ENCODE measurements around the gene TMEM39A. TPM values are rescaled to one million over a fixed set of nuclear protein-coding genes. Genes with fewer than 3 reads are reported as not detected.

Gene TMEM39A
- total RNA-seq, 1 experiment from 2014 or later, result 48.4 TPM

GRCh38 chr3:119490153-119490552, 26.7 kb upstream of the TMEM39A start:
- Histone ChIP-seq H3K36me3 (peaks cover 8% of the 10 kb centered on the region), H3K27ac (no peak overlapping the region), H3K4me1 (replicated peaks) (no peaks in the 10 kb centered on the region), H3K4me3 (no peak overlapping the region), H3K27me3 (replicated peaks) (no peaks in the 10 kb centered on the region), H3K9me3 (replicated peaks) (no peaks in the 10 kb centered on the region)
- DNase-seq (ENCODE audit: low read depth in 1 of 2, low spot score in 2 of 2), result no peak

- Histone ChIP-seq H3K27ac (no peak overlapping the region), H3K27me3 (replicated peaks) (no peaks in the 10 kb centered on the region), H3K36me3 (peaks cover 8% of the 10 kb centered on the region), H3K4me1 (replicated peaks) (no peaks in the 10 kb centered on the region), H3K9me3 (replicated peaks) (no peaks in the 10 kb centered on the region), H3K4me3 (no peak overlapping the region)
- DNase-seq (ENCODE audit: low read depth in 1 of 2, low spot score in 2 of 2), result no peak
Observed at GRCh38 chr3:119485563-119485962, 22.1 kb upstream of the TMEM39A start.

- peaks cover 8% of the 10 kb centered on the region for H3K36me3 ChIP-seq
- no peaks in the 10 kb centered on the region for H3K4me1 ChIP-seq (replicated peaks)
- H3K27ac ChIP-seq, result no peak overlapping the region
- no peaks in the 10 kb centered on the region for H3K9me3 ChIP-seq (replicated peaks)
- no peak overlapping the region for H3K4me3 ChIP-seq
- DNase-seq (ENCODE audit: low read depth in 1 of 2, low spot score in 2 of 2), result no peak
- no peaks in the 10 kb centered on the region for H3K27me3 ChIP-seq (replicated peaks)
Observed at GRCh38 chr3:119483101-119483500, 19.7 kb upstream of the TMEM39A start.

GRCh38 chr3:119481079-119481478, 17.7 kb upstream of the TMEM39A start:
- no peaks in the 10 kb centered on the region for H3K9me3 ChIP-seq (replicated peaks)
- no peak for DNase-seq (ENCODE audit: low read depth in 1 of 2, low spot score in 2 of 2)
- H3K4me3 ChIP-seq, result no peak overlapping the region
- no peaks in the 10 kb centered on the region for H3K27me3 ChIP-seq (replicated peaks)
- no peaks in the 10 kb centered on the region for H3K4me1 ChIP-seq (replicated peaks)
- no peak overlapping the region for H3K27ac ChIP-seq
- H3K36me3 ChIP-seq, result peaks cover 6% of the 10 kb centered on the region

- DNase-seq (ENCODE audit: low read depth in 1 of 2, low spot score in 2 of 2), result no peak
- Histone ChIP-seq H3K4me3 (no peak overlapping the region), H3K27ac (no peak overlapping the region), H3K27me3 (replicated peaks) (no peaks in the 10 kb centered on the region), H3K9me3 (replicated peaks) (no peaks in the 10 kb centered on the region), H3K4me1 (replicated peaks) (peaks cover 11% of the 10 kb centered on the region), H3K36me3 (peaks cover 4% of the 10 kb centered on the region; the same call in 1 of the 2 replicates)
Observed at GRCh38 chr3:119470866-119471265, 7.5 kb upstream of the TMEM39A start.

GRCh38 chr3:119469418-119470189, 6.2 kb upstream of the TMEM39A start:
- H3K27ac ChIP-seq, result no peak overlapping the region
- peaks cover 4% of the 10 kb centered on the region; the same call in 1 of the 2 replicates for H3K36me3 ChIP-seq
- peak overlapping the region; percentile 72 for H3K4me3 ChIP-seq
- no peaks in the 10 kb centered on the region for H3K27me3 ChIP-seq (replicated peaks)
- no peaks in the 10 kb centered on the region for H3K9me3 ChIP-seq (replicated peaks)
- DNase-seq (ENCODE audit: low read depth in 1 of 2, low spot score in 2 of 2), result no peak
- peaks cover 11% of the 10 kb centered on the region for H3K4me1 ChIP-seq (replicated peaks)

GRCh38 chr3:119468041-119468440, 4.6 kb upstream of the TMEM39A start:
- Histone ChIP-seq H3K9me3 (replicated peaks) (no peaks in the 10 kb centered on the region), H3K27me3 (replicated peaks) (no peaks in the 10 kb centered on the region), H3K27ac (no peak overlapping the region), H3K4me1 (replicated peaks) (peaks cover 16% of the 10 kb centered on the region), H3K4me3 (peak overlapping the region; percentile 72), H3K36me3 (peaks cover 7% of the 10 kb centered on the region)
- peak in 1 of 2 experiments; percentile 2 for DNase-seq (ENCODE audit: low read depth in 1 of 2, low spot score in 2 of 2)

GRCh38 chr3:119457246-119457645, 6.2 kb downstream of the TMEM39A start:
- no peaks in the 10 kb centered on the region for H3K9me3 ChIP-seq (replicated peaks)
- H3K27ac ChIP-seq, result no peak overlapping the region
- H3K36me3 ChIP-seq, result peaks cover 94% of the 10 kb centered on the region
- DNase-seq (ENCODE audit: low read depth in 1 of 2, low spot score in 2 of 2), result no peak
- H3K4me1 ChIP-seq (replicated peaks), result peaks cover 4% of the 10 kb centered on the region; the same call in 1 of the 2 replicates
- H3K4me3 ChIP-seq, result no peak overlapping the region
- no peaks in the 10 kb centered on the region for H3K27me3 ChIP-seq (replicated peaks)

- Histone ChIP-seq H3K27ac (no peak overlapping the region), H3K9me3 (replicated peaks) (no peaks in the 10 kb centered on the region), H3K4me1 (replicated peaks) (no peaks in the 10 kb centered on the region), H3K27me3 (replicated peaks) (no peaks in the 10 kb centered on the region), H3K36me3 (peaks cover 91% of the 10 kb centered on the region), H3K4me3 (no peak overlapping the region)
- DNase-seq (ENCODE audit: low read depth in 1 of 2, low spot score in 2 of 2), result no peak
Observed at GRCh38 chr3:119456469-119456868, 6.9 kb downstream of the TMEM39A start.

GRCh38 chr3:119453822-119454221, 9.6 kb downstream of the TMEM39A start:
- DNase-seq (ENCODE audit: low read depth in 1 of 2, low spot score in 2 of 2), result no peak
- H3K27me3 ChIP-seq (replicated peaks), result no peaks in the 10 kb centered on the region
- H3K27ac ChIP-seq, result no peak overlapping the region
- peaks cover 90% of the 10 kb centered on the region for H3K36me3 ChIP-seq
- no peak overlapping the region for H3K4me3 ChIP-seq
- H3K4me1 ChIP-seq (replicated peaks), result no peaks in the 10 kb centered on the region
- no peaks in the 10 kb centered on the region for H3K9me3 ChIP-seq (replicated peaks)

- Histone ChIP-seq H3K4me1 (replicated peaks) (no peaks in the 10 kb centered on the region), H3K4me3 (no peak overlapping the region), H3K36me3 (peaks cover 88% of the 10 kb centered on the region), H3K27me3 (replicated peaks) (no peaks in the 10 kb centered on the region), H3K9me3 (replicated peaks) (no peaks in the 10 kb centered on the region), H3K27ac (no peak overlapping the region)
- DNase-seq (ENCODE audit: low read depth in 1 of 2, low spot score in 2 of 2), result no peak
Observed at GRCh38 chr3:119444590-119444989, 18.8 kb downstream of the TMEM39A start.

- DNase-seq (ENCODE audit: low read depth in 1 of 2, low spot score in 2 of 2), result no peak
- Histone ChIP-seq H3K4me3 (no peak overlapping the region), H3K27ac (no peak overlapping the region), H3K4me1 (replicated peaks) (no peaks in the 10 kb centered on the region), H3K27me3 (replicated peaks) (no peaks in the 10 kb centered on the region), H3K36me3 (peaks cover 81% of the 10 kb centered on the region), H3K9me3 (replicated peaks) (no peaks in the 10 kb centered on the region)
Observed at GRCh38 chr3:119443179-119443578, 20.2 kb downstream of the TMEM39A start.

- Histone ChIP-seq H3K9me3 (replicated peaks) (no peaks in the 10 kb centered on the region), H3K36me3 (peaks cover 83% of the 10 kb centered on the region), H3K27me3 (replicated peaks) (no peaks in the 10 kb centered on the region), H3K27ac (no peak overlapping the region), H3K4me1 (replicated peaks) (no peaks in the 10 kb centered on the region), H3K4me3 (no peak overlapping the region)
- DNase-seq (ENCODE audit: low read depth in 1 of 2, low spot score in 2 of 2), result no peak
Observed at GRCh38 chr3:119437691-119438258, 25.6 kb downstream of the TMEM39A start.

GRCh38 chr3:119436977-119437376, 26.4 kb downstream of the TMEM39A start:
- no peak overlapping the region for H3K4me3 ChIP-seq
- H3K27ac ChIP-seq, result no peak overlapping the region
- H3K36me3 ChIP-seq, result peaks cover 81% of the 10 kb centered on the region
- H3K9me3 ChIP-seq (replicated peaks), result no peaks in the 10 kb centered on the region
- DNase-seq (ENCODE audit: low read depth in 1 of 2, low spot score in 2 of 2), result no peak
- no peaks in the 10 kb centered on the region for H3K4me1 ChIP-seq (replicated peaks)
- H3K27me3 ChIP-seq (replicated peaks), result no peaks in the 10 kb centered on the region

Data from SJSA1 (cell line).